HUES6 (cell line): ENCODE measurements around the gene SLC46A2.

Experiments
- H3K27ac ChIP-seq: 2 replicates; pipeline ENCODE4 v1.7.0; 2013; ENCODE audit warnings: low read depth, mild to moderate bottlenecking, low read length, inconsistent platforms
- H3K27me3 ChIP-seq: 2 replicates; pipeline ENCODE4 v1.6.1; 2013; ENCODE audit warnings: low read length; ENCODE audit not compliant: control insufficient read depth, insufficient read depth
- H3K36me3 ChIP-seq: 2 replicates; pipeline ENCODE4 v1.6.1; 2013; ENCODE audit warnings: low read length; ENCODE audit not compliant: control insufficient read depth, insufficient read depth
- H3K4me1 ChIP-seq: 2 replicates; pipeline ENCODE4 v1.6.1; 2013; ENCODE audit warnings: low read length; ENCODE audit not compliant: control insufficient read depth, insufficient read depth
- H3K4me3 ChIP-seq: 2 replicates; pipeline ENCODE4 v1.5.1; 2013; ENCODE audit warnings: low read depth, low read length
- H3K9ac ChIP-seq: one replicate; pipeline ENCODE4 v1.6.1; 2013; ENCODE audit warnings: mild to moderate bottlenecking, low read length
- H3K9me3 ChIP-seq: 2 replicates; pipeline ENCODE4 v1.6.1; 2013; ENCODE audit warnings: low read depth, low read length; ENCODE audit not compliant: control insufficient read depth, insufficient read depth

SLC46A2 gene

DNA sequence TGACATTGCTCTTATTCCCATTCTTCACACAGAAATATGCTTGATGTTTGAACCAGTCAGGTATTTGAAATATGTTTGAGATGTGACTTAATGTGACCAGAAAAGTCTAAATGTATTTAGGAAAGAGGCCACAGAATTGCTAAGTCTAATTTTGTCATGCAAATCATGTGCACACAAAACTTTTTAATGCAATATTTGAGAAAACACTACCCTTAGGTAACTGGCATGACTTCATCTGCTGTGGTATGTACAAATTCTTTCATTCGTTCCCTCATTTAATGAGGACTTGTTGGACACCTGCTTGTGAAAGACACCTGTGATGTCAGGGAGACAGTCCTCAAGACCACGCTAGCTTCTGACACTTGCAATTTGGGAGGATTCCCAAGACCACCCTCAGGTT, 21.1 kb upstream of the SLC46A2 start:
- no peak overlapping the region for H3K27ac ChIP-seq
- no peak overlapping the region for H3K4me3 ChIP-seq
- peaks cover 6% of the 10 kb centered on the region for H3K9me3 ChIP-seq
- H3K4me1 ChIP-seq, result no peaks in the 10 kb centered on the region
- peaks cover 11% of the 10 kb centered on the region for H3K27me3 ChIP-seq
- no peak overlapping the region for H3K9ac ChIP-seq
- H3K36me3 ChIP-seq, result no peaks in the 10 kb centered on the region

DNA sequence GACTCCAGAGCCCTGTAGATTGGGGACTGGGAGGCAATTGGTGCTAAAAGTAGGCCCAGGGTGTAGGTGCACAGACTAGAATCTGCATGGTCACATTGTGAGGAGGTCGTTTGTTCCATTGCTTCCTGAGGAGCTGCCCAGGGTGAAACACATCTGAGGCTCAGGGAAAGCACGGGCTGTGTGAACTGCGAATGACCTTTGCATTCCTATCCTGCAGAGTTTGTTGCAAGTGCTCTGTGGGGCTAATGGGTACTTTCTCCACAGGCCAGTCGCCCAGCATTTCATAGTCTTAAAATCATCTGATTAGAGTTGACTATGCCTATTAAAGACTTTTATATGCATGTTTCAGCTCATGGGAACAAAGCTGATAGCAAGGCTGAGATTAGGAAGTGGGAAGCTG, 14.4 kb upstream of the SLC46A2 start:
- Histone ChIP-seq H3K4me1 (no peaks in the 10 kb centered on the region), H3K36me3 (no peaks in the 10 kb centered on the region), H3K27ac (no peak overlapping the region), H3K27me3 (peaks cover under 1% of the 10 kb centered on the region; the same call in 1 of the 2 replicates), H3K9ac (no peak overlapping the region), H3K9me3 (no peaks in the 10 kb centered on the region), H3K4me3 (no peak overlapping the region)

DNA sequence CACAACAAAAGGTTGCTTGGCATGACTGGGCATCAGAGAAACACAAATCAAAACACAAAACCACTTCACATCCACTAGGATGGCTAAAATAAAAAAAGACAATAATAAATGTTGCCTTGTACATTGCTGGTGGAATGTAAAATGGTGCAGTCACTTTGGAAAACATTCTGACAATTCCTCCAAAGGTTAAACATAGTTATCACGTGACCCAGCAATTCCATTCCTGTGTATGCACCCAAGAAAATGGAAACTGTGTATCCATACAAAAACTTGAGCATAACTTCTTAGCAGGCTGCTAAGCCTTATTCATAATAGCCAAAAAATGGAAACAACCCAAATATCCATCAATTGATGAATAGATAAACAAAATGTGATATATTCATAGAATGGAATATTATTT, 10.2 kb upstream of the SLC46A2 start:
- Histone ChIP-seq H3K4me1 (no peaks in the 10 kb centered on the region), H3K27me3 (no peaks in the 10 kb centered on the region), H3K27ac (no peak overlapping the region), H3K9ac (no peak overlapping the region), H3K4me3 (no peak overlapping the region), H3K9me3 (no peaks in the 10 kb centered on the region), H3K36me3 (no peaks in the 10 kb centered on the region)

DNA sequence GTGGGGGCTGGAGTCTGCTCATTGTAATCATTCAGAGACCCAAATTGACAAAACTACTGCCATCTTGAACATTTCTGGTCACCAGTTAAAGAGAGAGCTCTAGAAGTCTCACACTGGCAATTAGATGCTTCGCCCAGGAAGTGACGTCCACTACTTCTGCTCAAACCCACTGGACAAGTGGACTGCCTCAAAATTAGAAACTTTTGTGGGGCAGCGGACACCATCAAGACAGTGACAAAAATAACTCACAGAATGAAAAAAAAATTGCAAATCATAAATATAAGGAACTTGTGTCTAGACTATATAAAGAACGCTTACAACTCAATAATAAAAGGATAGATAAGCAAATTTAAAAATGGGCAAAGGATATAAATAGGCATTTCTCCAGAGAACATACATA, 9.8 kb upstream of the SLC46A2 start:
- no peak overlapping the region for H3K9ac ChIP-seq
- H3K4me3 ChIP-seq, result no peak overlapping the region
- no peak overlapping the region for H3K27ac ChIP-seq
- H3K9me3 ChIP-seq, result no peaks in the 10 kb centered on the region
- no peaks in the 10 kb centered on the region for H3K27me3 ChIP-seq
- H3K4me1 ChIP-seq, result no peaks in the 10 kb centered on the region
- no peaks in the 10 kb centered on the region for H3K36me3 ChIP-seq

DNA sequence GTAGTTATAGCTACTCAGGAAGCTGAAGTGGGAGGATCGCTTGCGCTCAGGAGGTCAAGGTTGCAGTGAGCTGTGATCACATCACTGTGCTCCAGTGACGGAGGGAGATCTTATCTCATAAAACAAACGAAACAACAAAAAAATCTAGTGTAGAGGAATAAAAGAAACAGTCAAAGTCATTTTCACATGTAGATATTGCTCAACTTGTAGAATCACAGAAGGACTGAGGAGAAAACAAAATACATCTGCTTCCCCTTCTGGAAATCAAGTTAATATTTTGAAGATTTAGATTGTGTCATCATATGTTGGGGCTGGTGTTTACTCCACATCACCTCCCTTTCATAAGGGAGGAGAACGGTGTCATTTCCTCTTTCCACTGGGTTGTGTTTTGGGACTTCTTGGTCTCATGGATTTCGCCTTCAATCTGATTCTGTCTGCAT, 8.2 kb upstream of the SLC46A2 start:
- Histone ChIP-seq H3K36me3 (no peaks in the 10 kb centered on the region), H3K4me1 (no peaks in the 10 kb centered on the region), H3K9ac (no peak overlapping the region), H3K9me3 (no peaks in the 10 kb centered on the region), H3K27me3 (no peaks in the 10 kb centered on the region), H3K27ac (no peak overlapping the region), H3K4me3 (no peak overlapping the region)

DNA sequence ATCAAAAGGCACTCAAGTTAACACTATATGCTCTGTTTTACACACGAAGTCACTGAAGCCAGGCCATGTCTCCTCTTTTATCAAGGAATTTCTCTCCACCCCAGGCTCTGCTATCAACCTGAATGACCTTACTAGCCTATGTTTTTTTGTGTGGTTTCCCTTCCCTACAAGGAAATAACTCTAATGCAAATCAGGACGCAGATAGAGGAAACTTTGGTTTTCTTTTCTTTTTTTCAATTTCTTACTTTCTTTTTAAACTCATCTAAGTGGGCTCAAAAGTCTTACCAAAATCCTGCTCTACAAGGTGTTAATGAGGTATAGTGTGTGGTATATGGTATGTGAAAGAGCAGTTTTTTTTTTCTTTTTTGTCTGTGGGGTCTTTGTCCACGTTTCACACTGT, 5.5 kb upstream of the SLC46A2 start:
- H3K4me1 ChIP-seq, result no peaks in the 10 kb centered on the region
- H3K9me3 ChIP-seq, result no peaks in the 10 kb centered on the region
- H3K4me3 ChIP-seq, result no peak overlapping the region
- H3K36me3 ChIP-seq, result no peaks in the 10 kb centered on the region
- H3K9ac ChIP-seq, result no peak overlapping the region
- H3K27me3 ChIP-seq, result peaks cover 16% of the 10 kb centered on the region
- no peak overlapping the region for H3K27ac ChIP-seq

DNA sequence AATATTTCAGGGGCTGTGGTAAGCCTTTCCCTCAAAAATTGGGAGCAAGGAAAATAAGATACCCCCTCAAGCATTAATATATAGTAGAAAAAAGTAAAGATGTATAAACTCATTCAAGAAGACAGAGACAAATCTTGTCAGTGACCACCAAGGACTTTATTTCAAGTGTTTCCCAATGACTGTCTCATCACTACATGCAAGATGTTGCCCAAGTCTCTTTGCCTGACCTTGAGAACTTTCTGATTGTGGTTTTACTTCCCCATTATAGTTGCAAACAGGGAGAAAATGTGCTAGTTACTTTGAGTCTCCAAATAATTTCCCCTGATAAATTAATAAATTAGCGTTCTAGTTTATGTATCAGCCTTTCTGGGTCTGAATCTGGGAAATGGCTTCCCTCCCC, 4.0 kb upstream of the SLC46A2 start:
- H3K4me1 ChIP-seq, result no peaks in the 10 kb centered on the region
- no peak overlapping the region for H3K4me3 ChIP-seq
- H3K9ac ChIP-seq, result no peak overlapping the region
- H3K36me3 ChIP-seq, result no peaks in the 10 kb centered on the region
- no peak overlapping the region for H3K27ac ChIP-seq
- no peaks in the 10 kb centered on the region for H3K9me3 ChIP-seq
- peaks cover 30% of the 10 kb centered on the region for H3K27me3 ChIP-seq

DNA sequence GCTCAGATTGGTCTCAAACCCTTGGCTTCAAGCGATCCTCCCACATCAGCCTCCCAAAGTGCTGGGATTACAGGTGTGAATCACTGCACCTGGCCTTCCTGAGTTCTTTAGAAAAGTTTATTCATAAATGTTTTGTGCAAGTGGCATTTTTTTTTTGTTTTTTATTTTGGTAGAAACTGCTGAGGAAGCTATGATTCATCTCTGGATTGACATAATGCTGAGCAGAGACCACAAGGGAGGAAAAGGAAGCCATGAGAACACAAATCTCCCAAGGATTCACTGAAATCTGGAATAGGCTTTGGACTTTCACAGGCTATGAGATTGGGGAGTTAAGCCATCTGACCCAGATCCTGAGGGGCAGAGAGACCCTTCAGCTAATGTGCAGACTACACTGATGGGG, 3.4 kb upstream of the SLC46A2 start:
- H3K27ac ChIP-seq, result no peak overlapping the region
- H3K4me3 ChIP-seq, result no peak overlapping the region
- no peaks in the 10 kb centered on the region for H3K9me3 ChIP-seq
- H3K36me3 ChIP-seq, result no peaks in the 10 kb centered on the region
- peaks cover 37% of the 10 kb centered on the region for H3K27me3 ChIP-seq
- no peaks in the 10 kb centered on the region for H3K4me1 ChIP-seq
- H3K9ac ChIP-seq, result no peak overlapping the region

DNA sequence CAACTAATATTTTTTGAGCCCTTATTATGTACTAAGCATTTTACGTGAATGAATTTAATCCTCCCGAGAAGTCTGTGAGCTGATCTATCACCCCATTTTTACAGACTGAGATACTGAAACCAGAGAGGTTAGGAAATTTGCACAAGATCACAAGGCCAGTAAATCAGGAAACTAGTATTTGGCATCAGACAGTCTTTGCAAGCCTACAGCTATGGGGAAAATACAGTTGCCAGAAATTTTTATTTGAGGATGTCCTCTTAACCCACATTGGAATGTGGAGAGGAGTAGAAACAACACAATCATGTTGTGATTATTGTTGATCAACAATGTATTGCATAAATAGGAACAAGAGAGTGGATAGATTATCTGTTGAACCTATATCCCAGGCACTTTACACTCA, 2.3 kb upstream of the SLC46A2 start:
- H3K9me3 ChIP-seq, result no peaks in the 10 kb centered on the region
- no peak overlapping the region for H3K4me3 ChIP-seq
- peaks cover 38% of the 10 kb centered on the region for H3K27me3 ChIP-seq
- H3K4me1 ChIP-seq, result no peaks in the 10 kb centered on the region
- H3K9ac ChIP-seq, result no peak overlapping the region
- no peak overlapping the region for H3K27ac ChIP-seq
- H3K36me3 ChIP-seq, result no peaks in the 10 kb centered on the region

DNA sequence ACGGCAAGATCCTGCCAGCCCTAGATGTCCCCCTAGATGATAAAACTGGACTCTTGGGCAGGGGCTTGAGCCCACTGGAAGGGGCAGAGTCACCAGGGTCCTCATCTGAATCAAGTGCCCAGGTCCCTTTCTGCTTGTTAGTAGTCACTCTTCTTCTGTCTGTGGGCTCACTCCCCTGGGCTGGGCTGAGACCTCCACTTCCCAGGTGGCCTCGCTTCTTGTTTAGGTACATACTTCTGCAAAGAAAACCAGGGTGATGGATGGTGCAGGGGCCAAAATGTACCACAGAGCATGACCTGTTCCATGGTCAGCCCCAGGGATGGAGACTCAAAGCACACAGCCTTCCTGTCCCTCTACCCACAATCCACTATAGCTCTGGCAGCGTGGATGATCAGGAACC, 845 bp upstream of the SLC46A2 start:
- H3K36me3 ChIP-seq, result no peaks in the 10 kb centered on the region
- H3K4me3 ChIP-seq, result no peak overlapping the region
- H3K9ac ChIP-seq, result no peak overlapping the region
- H3K27me3 ChIP-seq, result peaks cover 38% of the 10 kb centered on the region
- H3K27ac ChIP-seq, result no peak overlapping the region
- H3K9me3 ChIP-seq, result no peaks in the 10 kb centered on the region
- no peaks in the 10 kb centered on the region for H3K4me1 ChIP-seq

DNA sequence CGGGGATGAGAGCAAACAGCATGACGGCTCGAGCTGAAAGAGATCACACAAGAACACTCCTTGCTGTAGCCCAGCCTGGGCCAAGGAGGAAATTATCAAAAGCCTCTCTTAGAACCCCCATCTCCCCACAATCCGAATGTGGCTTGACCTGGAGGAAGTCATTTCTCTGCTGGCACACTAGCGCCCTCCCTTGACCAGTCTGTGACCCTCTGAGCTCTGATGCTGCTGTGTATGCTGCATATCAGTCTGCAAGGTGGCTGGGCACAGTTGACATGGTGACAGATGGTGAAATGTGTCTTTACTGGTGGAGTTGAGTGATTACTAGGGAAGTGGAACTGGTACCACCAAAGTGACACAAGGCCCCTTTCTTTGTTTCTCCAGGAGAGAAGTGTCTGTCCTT, 3.3 kb downstream of the SLC46A2 start:
- no peak overlapping the region for H3K4me3 ChIP-seq
- no peaks in the 10 kb centered on the region for H3K9me3 ChIP-seq
- peaks cover 34% of the 10 kb centered on the region for H3K27me3 ChIP-seq
- H3K4me1 ChIP-seq, result peaks cover 7% of the 10 kb centered on the region; the same call in 1 of the 2 replicates
- no peaks in the 10 kb centered on the region for H3K36me3 ChIP-seq
- H3K9ac ChIP-seq, result no peak overlapping the region
- no peak overlapping the region for H3K27ac ChIP-seq

DNA sequence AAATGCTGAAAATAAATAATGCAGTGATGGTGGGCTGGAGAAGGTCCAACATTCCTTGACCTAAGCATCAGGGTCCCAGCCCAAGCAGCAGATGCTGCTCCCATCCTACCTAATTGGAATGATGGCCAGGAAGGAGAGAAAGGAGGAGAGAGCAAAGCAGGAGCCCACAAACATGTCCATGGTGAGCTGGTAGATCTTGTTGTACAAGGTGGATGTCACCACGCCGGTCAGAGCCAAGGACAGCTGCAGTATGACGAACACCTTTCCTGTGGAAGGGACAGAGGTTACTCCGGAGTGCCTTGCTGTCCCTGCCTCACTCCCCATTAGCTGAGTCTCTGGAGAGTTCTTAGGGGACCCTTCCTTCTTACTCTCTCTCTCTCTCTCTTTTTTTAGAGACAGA, 4.3 kb downstream of the SLC46A2 start:
- peaks cover 24% of the 10 kb centered on the region for H3K27me3 ChIP-seq
- H3K4me3 ChIP-seq, result no peak overlapping the region
- H3K36me3 ChIP-seq, result no peaks in the 10 kb centered on the region
- peaks cover 7% of the 10 kb centered on the region; the same call in 1 of the 2 replicates for H3K4me1 ChIP-seq
- H3K9ac ChIP-seq, result no peak overlapping the region
- H3K27ac ChIP-seq, result no peak overlapping the region
- H3K9me3 ChIP-seq, result no peaks in the 10 kb centered on the region
